CD4-positive, alpha-beta T cell treated with Interleukin-15 for 1 hour (primary cell): ENCODE measurements around the gene FAAH.

Experiments used
- DNase-seq: peaks from one replicate; pipeline ENCODE4 v3.0.0-alpha.2; 2020

The FAAH gene

GRCh38 chr1:46401154-46401913, 7.2 kb downstream of the FAAH start:
- DNase-seq, result no peak

GRCh38 chr1:46401964-46402626, 8.0 kb downstream of the FAAH start:
- peak; percentile 37 for DNase-seq

GRCh38 chr1:46403916-46404315, 9.8 kb downstream of the FAAH start:
- DNase-seq, result no peak

GRCh38 chr1:46404482-46405196, 10.5 kb downstream of the FAAH start:
- no peak for DNase-seq

GRCh38 chr1:46405197-46405555, 11.1 kb downstream of the FAAH start:
- DNase-seq, result no peak

GRCh38 chr1:46405724-46406123, 11.6 kb downstream of the FAAH start:
- DNase-seq, result no peak

- DNase-seq, result no peak
Observed at GRCh38 chr1:46406881-46407608, 12.9 kb downstream of the FAAH start.

- DNase-seq, result no peak
Observed at GRCh38 chr1:46407636-46408035, 13.5 kb downstream of the FAAH start.

GRCh38 chr1:46408356-46409062, 14.4 kb downstream of the FAAH start:
- no peak for DNase-seq

- DNase-seq, result no peak
Observed at GRCh38 chr1:46409063-46409372, 14.9 kb downstream of the FAAH start.

GRCh38 chr1:46410156-46411009, 16.3 kb downstream of the FAAH start:
- DNase-seq, result no peak

GRCh38 chr1:46411010-46411405, 16.9 kb downstream of the FAAH start:
- no peak for DNase-seq

- no peak for DNase-seq
Observed at GRCh38 chr1:46411601-46412341, 17.7 kb downstream of the FAAH start.

- no peak for DNase-seq
Observed at GRCh38 chr1:46412893-46413595, 18.9 kb downstream of the FAAH start.

GRCh38 chr1:46413596-46413985, 19.5 kb downstream of the FAAH start:
- peak; percentile 31 for DNase-seq

- no peak for DNase-seq
Observed at GRCh38 chr1:46415514-46415913, 21.4 kb downstream of the FAAH start.

GRCh38 chr1:46418976-46419375, 24.9 kb downstream of the FAAH start:
- no peak for DNase-seq

GRCh38 chr1:46420533-46420915, 26.4 kb downstream of the FAAH start:
- DNase-seq, result no peak

GRCh38 chr1:46421739-46422138, 27.6 kb downstream of the FAAH start:
- DNase-seq, result no peak

GRCh38 chr1:46422261-46422871, 28.2 kb downstream of the FAAH start:
- DNase-seq, result no peak
